ENCODE results near the gene FRMD4A.

DNA sequence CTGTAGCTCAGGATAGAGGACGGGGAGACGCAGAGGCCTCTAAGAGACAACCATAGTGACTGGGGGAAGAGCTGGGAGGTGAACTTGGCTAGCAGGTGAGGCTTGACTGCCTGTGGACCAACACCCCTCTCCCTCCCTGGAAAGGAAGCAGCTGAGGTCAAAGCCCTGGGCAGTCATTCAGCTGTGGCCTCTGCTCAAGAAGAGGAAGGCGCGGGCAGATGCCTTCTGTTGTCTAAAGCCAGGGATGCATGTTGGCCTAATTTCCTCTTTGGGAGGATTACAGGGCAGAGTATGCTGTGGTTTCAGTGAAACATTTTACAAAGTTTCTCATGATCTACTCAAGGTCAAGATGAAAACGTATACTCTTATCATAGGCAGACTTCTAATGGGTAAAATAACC lies 416.8 kb downstream of the FRMD4A start:
- TF ChIP-seq CTBP1 (IDR thresholded peaks at IDR 0.05; ENCODE audit: borderline replicate concordance): no peak
- TF ChIP-seq SP1 (IDR thresholded peaks at IDR 0.05): no peak
- no peak for TF ChIP-seq BHLHE40 (IDR thresholded peaks at IDR 0.05; ENCODE audit: borderline replicate concordance)
- TF ChIP-seq LEF1 (IDR thresholded peaks at IDR 0.05; ENCODE audit: borderline replicate concordance): no peak
- TF ChIP-seq NFRKB (IDR thresholded peaks at IDR 0.05): no peak
- TF ChIP-seq ELF4 (IDR thresholded peaks at IDR 0.05): no peak
- no peak for TF ChIP-seq TARDBP (IDR thresholded peaks at IDR 0.05)
- TF ChIP-seq FOXK2 (IDR thresholded peaks at IDR 0.05): no peak
- TF ChIP-seq HDGF (IDR thresholded peaks at IDR 0.05; ENCODE audit: borderline replicate concordance): no peak
- TF ChIP-seq, protein P1, sequence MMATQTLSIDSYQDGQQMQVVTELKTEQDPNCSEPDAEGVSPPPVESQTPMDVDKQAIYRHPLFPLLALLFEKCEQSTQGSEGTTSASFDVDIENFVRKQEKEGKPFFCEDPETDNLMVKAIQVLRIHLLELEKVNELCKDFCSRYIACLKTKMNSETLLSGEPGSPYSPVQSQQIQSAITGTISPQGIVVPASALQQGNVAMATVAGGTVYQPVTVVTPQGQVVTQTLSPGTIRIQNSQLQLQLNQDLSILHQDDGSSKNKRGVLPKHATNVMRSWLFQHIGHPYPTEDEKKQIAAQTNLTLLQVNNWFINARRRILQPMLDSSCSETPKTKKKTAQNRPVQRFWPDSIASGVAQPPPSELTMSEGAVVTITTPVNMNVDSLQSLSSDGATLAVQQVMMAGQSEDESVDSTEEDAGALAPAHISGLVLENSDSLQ (IDR thresholded peaks at IDR 0.05): no peak
- no peak for TF ChIP-seq FOXM1 (IDR thresholded peaks at IDR 0.05; ENCODE audit: borderline replicate concordance)
- no peak for TF ChIP-seq SUZ12 (IDR thresholded peaks at IDR 0.05)
- no peak for TF ChIP-seq ZNF384 (IDR thresholded peaks at IDR 0.05)
- TF ChIP-seq FOXA1 (IDR thresholded peaks at IDR 0.05): no peak
